ENCODE results near the gene CNR1. TPM values are rescaled to one million over a fixed set of nuclear protein-coding genes. Genes with fewer than 3 reads are reported as not detected.

Gene CNR1
- total RNA-seq, 2 donors from 2014 or later: 1.1 to 3.4 TPM

Other genes with a start within 250 kb of the CNR1 start
- gene SPACA1, start 118.5 kb downstream of the CNR1 start, total RNA-seq: not detected